WERI-Rb-1 (cell line): ENCODE results near the gene TPSB2.
"Not testable (repeated sequence)": the region's sequence is repeated elsewhere in the genome, so short reads cannot be mapped to it uniquely, and the experiment has no call there.

Experiments
- DNase-seq: peaks from one replicate; pipeline ENCODE4 v3.0.0-alpha.2; 2020
- H3K27ac ChIP-seq: fragments of 250-450 bp; sonication (Bioruptor Pico); 2 replicates; pipeline ENCODE4 v1.5.1; 2020; ENCODE audit warnings: mild to moderate bottlenecking, moderate library complexity
- H3K27me3 ChIP-seq: fragments of 250-450 bp; sonication (Bioruptor Pico); 2 replicates; pipeline ENCODE4 v1.5.1; 2021; ENCODE audit warnings: mild to moderate bottlenecking, low read depth, moderate library complexity; ENCODE audit not compliant: insufficient read depth, severe bottlenecking
- H3K36me3 ChIP-seq: fragments of 250-450 bp; sonication (Bioruptor Pico); 2 replicates; pipeline ENCODE4 v1.5.1; 2020; ENCODE audit warnings: mild to moderate bottlenecking, moderate library complexity
- H3K4me3 ChIP-seq: 2 replicates; pipeline ENCODE4 v1.5.1; 2011; ENCODE audit warnings: low read depth, mild to moderate bottlenecking, control low read depth, low read length
- H3K9me3 ChIP-seq: fragments of 250-450 bp; sonication (Bioruptor Pico); 2 replicates; pipeline ENCODE4 v1.5.1; 2021; ENCODE audit warnings: mild to moderate bottlenecking, moderate library complexity; ENCODE audit not compliant: severe bottlenecking
- TF ChIP-seq, protein P1 (sequence below): IDR thresholded peaks from 2 replicates; pipeline ENCODE4 v1.5.1; 2011; ENCODE audit warnings: low read depth, mild to moderate bottlenecking, control low read depth, inconsistent platforms, low read length

The TPSB2 gene

GRCh38 chr16:1275791-1276579 lies 46.0 kb upstream of the TPSB2 start:
- no peak for DNase-seq
- H3K4me3 ChIP-seq = no peak overlapping the region
- H3K27ac ChIP-seq = no peak overlapping the region
- H3K9me3 ChIP-seq = no peaks in the 10 kb centered on the region
- no peaks in the 10 kb centered on the region for H3K36me3 ChIP-seq
- H3K27me3 ChIP-seq = no peaks in the 10 kb centered on the region
- TF ChIP-seq, protein P1, sequence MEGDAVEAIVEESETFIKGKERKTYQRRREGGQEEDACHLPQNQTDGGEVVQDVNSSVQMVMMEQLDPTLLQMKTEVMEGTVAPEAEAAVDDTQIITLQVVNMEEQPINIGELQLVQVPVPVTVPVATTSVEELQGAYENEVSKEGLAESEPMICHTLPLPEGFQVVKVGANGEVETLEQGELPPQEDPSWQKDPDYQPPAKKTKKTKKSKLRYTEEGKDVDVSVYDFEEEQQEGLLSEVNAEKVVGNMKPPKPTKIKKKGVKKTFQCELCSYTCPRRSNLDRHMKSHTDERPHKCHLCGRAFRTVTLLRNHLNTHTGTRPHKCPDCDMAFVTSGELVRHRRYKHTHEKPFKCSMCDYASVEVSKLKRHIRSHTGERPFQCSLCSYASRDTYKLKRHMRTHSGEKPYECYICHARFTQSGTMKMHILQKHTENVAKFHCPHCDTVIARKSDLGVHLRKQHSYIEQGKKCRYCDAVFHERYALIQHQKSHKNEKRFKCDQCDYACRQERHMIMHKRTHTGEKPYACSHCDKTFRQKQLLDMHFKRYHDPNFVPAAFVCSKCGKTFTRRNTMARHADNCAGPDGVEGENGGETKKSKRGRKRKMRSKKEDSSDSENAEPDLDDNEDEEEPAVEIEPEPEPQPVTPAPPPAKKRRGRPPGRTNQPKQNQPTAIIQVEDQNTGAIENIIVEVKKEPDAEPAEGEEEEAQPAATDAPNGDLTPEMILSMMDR = no peak

- Histone ChIP-seq H3K27ac (no peak overlapping the region), H3K36me3 (no peaks in the 10 kb centered on the region), H3K27me3 (no peaks in the 10 kb centered on the region), H3K4me3 (no peak overlapping the region), H3K9me3 (no peaks in the 10 kb centered on the region)
- no peak for DNase-seq
- TF ChIP-seq, protein P1 = no peak
These were observed 44.8 kb upstream of the TPSB2 start for GRCh38 chr16:1274767-1275166.

DNA sequence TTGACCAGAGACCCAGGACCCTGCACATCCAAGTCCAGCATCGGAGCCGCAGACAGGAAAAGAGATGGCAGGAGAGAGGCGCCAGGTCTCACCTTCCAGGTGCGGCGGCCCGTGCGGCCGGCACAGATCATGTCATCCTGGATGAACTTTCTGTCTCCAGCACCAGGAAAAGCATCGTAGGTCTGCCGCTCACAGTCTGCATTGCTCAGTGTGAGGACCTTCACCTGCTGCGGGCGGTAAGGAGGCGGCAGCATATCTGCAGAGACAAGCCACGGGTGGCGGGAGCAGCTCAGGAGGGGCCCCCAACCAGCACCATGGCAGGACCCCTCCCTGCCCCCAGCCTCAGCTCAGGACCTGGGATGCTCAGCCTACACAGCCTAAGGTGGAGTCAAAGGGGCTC lies 43.8 kb upstream of the TPSB2 start:
- TF ChIP-seq, protein P1 = no peak
- DNase-seq = no peak

GRCh38 chr16:1272453-1273198 lies 42.6 kb upstream of the TPSB2 start:
- no peak overlapping the region for H3K4me3 ChIP-seq
- no peaks in the 10 kb centered on the region for H3K9me3 ChIP-seq
- no peaks in the 10 kb centered on the region for H3K36me3 ChIP-seq
- no peaks in the 10 kb centered on the region for H3K27me3 ChIP-seq
- no peak overlapping the region for H3K27ac ChIP-seq
- TF ChIP-seq, protein P1 = no peak
- DNase-seq = no peak

More for the DNA sequence above, 43.8 kb upstream of the TPSB2 start:
- Histone ChIP-seq H3K36me3 (no peaks in the 10 kb centered on the region), H3K4me3 (no peak overlapping the region), H3K27ac (no peak overlapping the region), H3K9me3 (no peaks in the 10 kb centered on the region), H3K27me3 (no peaks in the 10 kb centered on the region)

DNA sequence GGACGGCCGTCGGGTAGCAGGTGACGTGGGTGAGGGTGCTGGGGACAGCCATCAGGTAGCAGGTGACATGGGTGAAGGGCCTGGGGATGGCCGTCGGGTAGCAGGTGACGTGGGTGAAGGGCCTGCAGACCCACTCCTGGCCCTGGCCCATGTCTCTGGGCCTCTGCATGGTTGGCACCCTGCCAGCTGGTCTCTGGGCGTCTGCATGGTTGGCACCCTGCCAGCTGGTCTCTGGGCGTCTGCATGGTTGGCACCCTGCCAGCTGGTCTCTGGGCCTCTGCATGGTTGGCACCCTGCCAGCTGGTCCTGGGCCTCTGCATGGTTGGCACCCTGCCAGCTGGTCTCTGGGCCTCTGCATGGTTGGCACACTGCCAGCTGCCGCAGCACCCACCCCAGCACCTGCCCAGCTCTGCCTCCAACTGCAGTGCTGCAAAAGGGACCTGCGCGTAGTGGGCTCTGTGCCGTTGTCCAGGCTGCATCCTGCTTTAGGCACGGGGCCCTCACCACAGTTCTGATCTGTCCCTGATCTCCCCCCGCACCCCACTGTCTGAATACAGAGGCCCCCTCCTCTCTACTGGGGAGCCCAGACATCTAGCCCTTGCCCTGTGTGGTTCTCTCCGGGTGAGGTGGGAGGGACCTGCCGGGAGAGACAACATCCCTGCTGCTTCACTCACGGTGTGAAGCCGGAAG lies 41.9 kb upstream of the TPSB2 start:
- not testable (repeated sequence) for H3K27ac ChIP-seq, H3K36me3 ChIP-seq, H3K4me3 ChIP-seq, H3K27me3 ChIP-seq, H3K9me3 ChIP-seq, DNase-seq

DNA sequence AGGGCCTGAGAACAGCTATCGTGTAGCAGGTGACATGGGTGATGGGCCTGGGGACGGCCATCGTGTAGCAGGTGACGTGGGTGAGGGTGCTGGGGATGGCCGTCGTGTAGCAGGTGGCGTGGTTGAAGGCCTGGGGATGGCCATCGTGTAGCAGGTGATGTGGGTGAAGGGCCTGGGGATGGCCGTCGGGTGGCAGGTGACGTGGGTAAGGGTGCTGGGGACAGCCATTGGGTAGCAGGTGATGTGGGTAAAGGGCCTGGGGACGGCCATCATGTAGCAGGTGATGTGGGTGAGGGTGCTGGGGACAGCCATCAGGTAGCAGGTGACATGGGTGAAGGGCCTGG lies 41.4 kb upstream of the TPSB2 start:
- Histone ChIP-seq H3K4me3 (no peak overlapping the region), H3K9me3 (no peaks in the 10 kb centered on the region), H3K27me3 (no peaks in the 10 kb centered on the region), H3K36me3 (no peaks in the 10 kb centered on the region), H3K27ac (no peak overlapping the region)
- no peak for DNase-seq
- TF ChIP-seq, protein P1 = no peak

- not testable (repeated sequence) for H3K27me3 ChIP-seq, H3K36me3 ChIP-seq, H3K4me3 ChIP-seq, H3K9me3 ChIP-seq, DNase-seq, H3K27ac ChIP-seq
These were observed 39.4 kb upstream of the TPSB2 start for GRCh38 chr16:1269418-1269817.
